MM.1S (cell line): ENCODE data around the gene TTBK1.

Source experiments
- EZH2phosphoT487 ChIP-seq: fragments of 300-600 bp; sonication (generic); IDR thresholded peaks from 2 replicates; pipeline ENCODE4 v1.6.1; 2018; ENCODE audit warnings: antibody characterized with exemption, low read length
- TF ChIP-seq, protein P1 (sequence below): fragments of 300-600 bp; sonication (generic); IDR thresholded peaks from 2 replicates; pipeline ENCODE4 v1.5.1; 2016; ENCODE audit warnings: antibody characterized with exemption, low read length, mixed read lengths

GRCh38 chr6:43262000-43262779, 18.9 kb downstream of the TTBK1 start:
- TF ChIP-seq, protein P1, sequence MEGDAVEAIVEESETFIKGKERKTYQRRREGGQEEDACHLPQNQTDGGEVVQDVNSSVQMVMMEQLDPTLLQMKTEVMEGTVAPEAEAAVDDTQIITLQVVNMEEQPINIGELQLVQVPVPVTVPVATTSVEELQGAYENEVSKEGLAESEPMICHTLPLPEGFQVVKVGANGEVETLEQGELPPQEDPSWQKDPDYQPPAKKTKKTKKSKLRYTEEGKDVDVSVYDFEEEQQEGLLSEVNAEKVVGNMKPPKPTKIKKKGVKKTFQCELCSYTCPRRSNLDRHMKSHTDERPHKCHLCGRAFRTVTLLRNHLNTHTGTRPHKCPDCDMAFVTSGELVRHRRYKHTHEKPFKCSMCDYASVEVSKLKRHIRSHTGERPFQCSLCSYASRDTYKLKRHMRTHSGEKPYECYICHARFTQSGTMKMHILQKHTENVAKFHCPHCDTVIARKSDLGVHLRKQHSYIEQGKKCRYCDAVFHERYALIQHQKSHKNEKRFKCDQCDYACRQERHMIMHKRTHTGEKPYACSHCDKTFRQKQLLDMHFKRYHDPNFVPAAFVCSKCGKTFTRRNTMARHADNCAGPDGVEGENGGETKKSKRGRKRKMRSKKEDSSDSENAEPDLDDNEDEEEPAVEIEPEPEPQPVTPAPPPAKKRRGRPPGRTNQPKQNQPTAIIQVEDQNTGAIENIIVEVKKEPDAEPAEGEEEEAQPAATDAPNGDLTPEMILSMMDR, result no peak
- TF ChIP-seq EZH2phosphoT487, result no peak
